ENCODE results near the gene CYB5D1. TPM values are rescaled to one million over a fixed set of nuclear protein-coding genes. Genes with fewer than 3 reads are reported as not detected.

Gene CYB5D1
- total and polyA plus RNA-seq, 2 donors from 2014 or later = 14.3 to 20.4 TPM

GRCh38 chr17:7864995-7865650 lies 7.3 kb downstream of the CYB5D1 start:
- Histone ChIP-seq H3K36me3 (ENCODE audit: control insufficient read depth in 2 of 3, insufficient read depth in 3 of 3, low read length in 3 of 3) (peaks cover 0 to 3% (median 2%) of the 10 kb centered on the region in 3 donors), H3K27ac (ENCODE audit: low read depth in 2 of 2, low read length in 2 of 2) (no peak overlapping the region), H3K9me3 (ENCODE audit: control insufficient read depth in 2 of 3, insufficient read depth in 1 of 3, low read length in 3 of 3) (peaks cover 0 to 4% (median 0%) of the 10 kb centered on the region in 3 donors), H3K9ac (ENCODE audit: low read length in 3 of 3) (no peak overlapping the region), H3K4me1 (ENCODE audit: control insufficient read depth in 2 of 3, insufficient read depth in 2 of 3, low read depth in 1 of 3, low read length in 3 of 3) (no peaks in the 10 kb centered on the region), H3K27me3 (ENCODE audit: control insufficient read depth, insufficient read depth, low read length) (no peaks in the 10 kb centered on the region), H3K4me3 (ENCODE audit: low read length in 3 of 3) (no peak overlapping the region)
- FAIRE-seq = no peak
- no peak for TF ChIP-seq CTCF (IDR thresholded peaks at IDR 0.05; ENCODE audit: borderline replicate concordance, extremely low read depth, insufficient read depth)
- DNase-seq = no peak
- intact Hi-C loops (cut with DNase I) = loop anchor here (5.0 kb wide), 1 partner anchor 122 kb away; no protein-coding TSS in a partner anchor

GRCh38 chr17:7867881-7868329 lies 10.1 kb downstream of the CYB5D1 start:
- Histone ChIP-seq H3K36me3 (ENCODE audit: control insufficient read depth in 2 of 3, insufficient read depth in 3 of 3, low read length in 3 of 3) (peaks cover 0 to 3% (median 2%) of the 10 kb centered on the region in 3 donors), H3K4me3 (ENCODE audit: low read length in 3 of 3) (no peak overlapping the region), H3K27ac (ENCODE audit: low read depth in 2 of 2, low read length in 2 of 2) (no peak overlapping the region), H3K9me3 (ENCODE audit: control insufficient read depth in 2 of 3, insufficient read depth in 1 of 3, low read length in 3 of 3) (peaks cover 0 to 4% (median 0%) of the 10 kb centered on the region in 3 donors), H3K4me1 (ENCODE audit: control insufficient read depth in 2 of 3, insufficient read depth in 2 of 3, low read depth in 1 of 3, low read length in 3 of 3) (no peaks in the 10 kb centered on the region), H3K9ac (ENCODE audit: low read length in 3 of 3) (no peak overlapping the region), H3K27me3 (ENCODE audit: control insufficient read depth, insufficient read depth, low read length) (no peaks in the 10 kb centered on the region)
- TF ChIP-seq CTCF (IDR thresholded peaks at IDR 0.05; ENCODE audit: borderline replicate concordance, extremely low read depth, insufficient read depth) = no peak
- DNase-seq (no peak), FAIRE-seq (no peak)
- intact Hi-C loops (cut with DNase I) = no loop called here

GRCh38 chr17:7873051-7873450 lies 15.2 kb downstream of the CYB5D1 start:
- no peak for TF ChIP-seq CTCF (IDR thresholded peaks at IDR 0.05; ENCODE audit: borderline replicate concordance, extremely low read depth, insufficient read depth)
- Histone ChIP-seq H3K4me1 (ENCODE audit: control insufficient read depth in 2 of 3, insufficient read depth in 2 of 3, low read depth in 1 of 3, low read length in 3 of 3) (no peaks in the 10 kb centered on the region), H3K9ac (ENCODE audit: low read length in 3 of 3) (no peak overlapping the region), H3K4me3 (ENCODE audit: low read length in 3 of 3) (no peak overlapping the region), H3K27ac (ENCODE audit: low read depth in 2 of 2, low read length in 2 of 2) (no peak overlapping the region), H3K9me3 (ENCODE audit: control insufficient read depth in 2 of 3, insufficient read depth in 1 of 3, low read length in 3 of 3) (no peaks in the 10 kb centered on the region), H3K27me3 (ENCODE audit: control insufficient read depth, insufficient read depth, low read length) (no peaks in the 10 kb centered on the region), H3K36me3 (ENCODE audit: control insufficient read depth in 2 of 3, insufficient read depth in 3 of 3, low read length in 3 of 3) (peaks cover 3 to 5% (median 4%) of the 10 kb centered on the region in 3 donors)
- no peak for DNase-seq
- no peak for FAIRE-seq
- intact Hi-C loops (cut with DNase I) = no loop called here
